NB4 (cell line): Measurements from ENCODE around the gene FRAT1.
"Not testable (repeated sequence)": the region's sequence is repeated elsewhere in the genome, so short reads cannot be mapped to it uniquely, and the experiment has no call there.

Experiments
- DNase-seq: peaks from one replicate; pipeline ENCODE4 v3.0.0; 2010; ENCODE audit warnings: low read depth
- H3K4me3 ChIP-seq: one replicate; pipeline ENCODE4 v1.5.1; 2011; ENCODE audit warnings: mild to moderate bottlenecking, low read depth, low read length, moderate library complexity
- MAX ChIP-seq: IDR thresholded peaks from 2 replicates; pipeline ENCODE4 v1.6.1; 2011; ENCODE audit warnings: low read depth, low read length
- MYC ChIP-seq: IDR thresholded peaks from 2 replicates; pipeline ENCODE4 v1.6.1; 2011; ENCODE audit warnings: low read depth, low read length
- POLR2A ChIP-seq: IDR thresholded peaks from 2 replicates; pipeline ENCODE4 v1.6.1; 2011; ENCODE audit warnings: mild to moderate bottlenecking; ENCODE audit not compliant: insufficient read length; ENCODE audit errors: extremely low read depth
- TF ChIP-seq, protein P1 (sequence below): IDR thresholded peaks from one replicate; pipeline ENCODE4 v1.5.1; 2012; ENCODE audit warnings: low read depth, low read length

The FRAT1 gene

GRCh38 chr10:97341416-97341815 is 22.3 kb downstream of the FRAT1 start:
- DNase-seq: no peak
- TF ChIP-seq MYC (no peak), POLR2A (no peak), MAX (no peak)
- TF ChIP-seq, protein P1, sequence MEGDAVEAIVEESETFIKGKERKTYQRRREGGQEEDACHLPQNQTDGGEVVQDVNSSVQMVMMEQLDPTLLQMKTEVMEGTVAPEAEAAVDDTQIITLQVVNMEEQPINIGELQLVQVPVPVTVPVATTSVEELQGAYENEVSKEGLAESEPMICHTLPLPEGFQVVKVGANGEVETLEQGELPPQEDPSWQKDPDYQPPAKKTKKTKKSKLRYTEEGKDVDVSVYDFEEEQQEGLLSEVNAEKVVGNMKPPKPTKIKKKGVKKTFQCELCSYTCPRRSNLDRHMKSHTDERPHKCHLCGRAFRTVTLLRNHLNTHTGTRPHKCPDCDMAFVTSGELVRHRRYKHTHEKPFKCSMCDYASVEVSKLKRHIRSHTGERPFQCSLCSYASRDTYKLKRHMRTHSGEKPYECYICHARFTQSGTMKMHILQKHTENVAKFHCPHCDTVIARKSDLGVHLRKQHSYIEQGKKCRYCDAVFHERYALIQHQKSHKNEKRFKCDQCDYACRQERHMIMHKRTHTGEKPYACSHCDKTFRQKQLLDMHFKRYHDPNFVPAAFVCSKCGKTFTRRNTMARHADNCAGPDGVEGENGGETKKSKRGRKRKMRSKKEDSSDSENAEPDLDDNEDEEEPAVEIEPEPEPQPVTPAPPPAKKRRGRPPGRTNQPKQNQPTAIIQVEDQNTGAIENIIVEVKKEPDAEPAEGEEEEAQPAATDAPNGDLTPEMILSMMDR: no peak
- no peak overlapping the region for H3K4me3 ChIP-seq

DNA sequence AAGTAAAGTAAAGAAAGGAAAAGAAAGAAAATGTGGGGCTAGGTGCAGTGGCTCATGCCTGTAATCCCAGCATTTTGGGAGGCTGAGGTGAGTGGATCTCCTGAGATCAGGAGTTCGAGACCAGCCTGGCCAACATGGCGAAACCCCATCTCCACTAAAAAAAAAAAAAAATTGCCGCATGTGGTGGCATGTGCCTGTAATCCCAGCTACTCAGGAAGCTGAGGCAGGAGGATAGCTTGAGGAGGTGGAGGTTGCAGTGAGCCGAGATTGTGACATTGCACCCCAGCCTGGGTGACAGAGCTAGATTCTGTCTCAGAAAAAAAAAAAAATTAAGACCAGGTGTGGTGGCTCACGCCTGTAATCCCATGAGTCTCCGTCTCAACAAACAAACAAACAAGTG is 24.6 kb downstream of the FRAT1 start:
- DNase-seq, H3K4me3 ChIP-seq: not testable (repeated sequence)

- no peak for TF ChIP-seq MAX
- TF ChIP-seq, protein P1: no peak
- TF ChIP-seq POLR2A: no peak
- TF ChIP-seq MYC: no peak
- H3K4me3 ChIP-seq: no peak overlapping the region
- no peak for DNase-seq
These were observed 28.2 kb downstream of the FRAT1 start for GRCh38 chr10:97347317-97347716.

- H3K4me3 ChIP-seq: no peak overlapping the region
- DNase-seq: no peak
- no peak for TF ChIP-seq POLR2A
- TF ChIP-seq, protein P1: no peak
- TF ChIP-seq MYC: no peak
- TF ChIP-seq MAX: no peak
These were observed 30.9 kb downstream of the FRAT1 start for GRCh38 chr10:97349752-97350513.

- TF ChIP-seq MYC (no peak), MAX (no peak), POLR2A (no peak)
- TF ChIP-seq, protein P1: no peak
- no peak overlapping the region for H3K4me3 ChIP-seq
- peak; percentile 47 for DNase-seq
These were observed 34.9 kb downstream of the FRAT1 start for GRCh38 chr10:97353945-97354344.

- DNase-seq: peak; percentile 26
- H3K4me3 ChIP-seq: no peak overlapping the region
- TF ChIP-seq, protein P1: no peak
- no peak for TF ChIP-seq MAX
- no peak for TF ChIP-seq POLR2A
- no peak for TF ChIP-seq MYC
These were observed 36.5 kb downstream of the FRAT1 start for GRCh38 chr10:97355571-97355975.
